Subcutaneous adipose tissue (tissue), 4 donors: ENCODE results near the gene SYTL1. TPM values are rescaled to one million over a fixed set of nuclear protein-coding genes. Genes with fewer than 3 reads are reported as not detected.

Source experiments
- total RNA-seq, 4 donors: library from RNA; depleted of rRNA; stranded (reverse); fragments of >200 nt; gene quantifications; one replicate each; pipeline ENCODE4 v1.1.0, GENCODE V29; 2016
- TF ChIP-seq, protein P1 (sequence below): fragments of 450-650 bp; IDR thresholded peaks from one replicate; pipeline ENCODE4 v1.5.1; 2016; ENCODE audit warnings: low read depth, mild to moderate bottlenecking, control low read depth, antibody characterized with exemption, moderate library complexity

Gene SYTL1
- total RNA-seq, 4 donors from 2014 or later, result 0.94 to 1.9 (median 1.1) TPM; not detected in 1

GRCh38 chr1:27394282-27394658, 52.4 kb downstream of the SYTL1 start:
- TF ChIP-seq, protein P1, sequence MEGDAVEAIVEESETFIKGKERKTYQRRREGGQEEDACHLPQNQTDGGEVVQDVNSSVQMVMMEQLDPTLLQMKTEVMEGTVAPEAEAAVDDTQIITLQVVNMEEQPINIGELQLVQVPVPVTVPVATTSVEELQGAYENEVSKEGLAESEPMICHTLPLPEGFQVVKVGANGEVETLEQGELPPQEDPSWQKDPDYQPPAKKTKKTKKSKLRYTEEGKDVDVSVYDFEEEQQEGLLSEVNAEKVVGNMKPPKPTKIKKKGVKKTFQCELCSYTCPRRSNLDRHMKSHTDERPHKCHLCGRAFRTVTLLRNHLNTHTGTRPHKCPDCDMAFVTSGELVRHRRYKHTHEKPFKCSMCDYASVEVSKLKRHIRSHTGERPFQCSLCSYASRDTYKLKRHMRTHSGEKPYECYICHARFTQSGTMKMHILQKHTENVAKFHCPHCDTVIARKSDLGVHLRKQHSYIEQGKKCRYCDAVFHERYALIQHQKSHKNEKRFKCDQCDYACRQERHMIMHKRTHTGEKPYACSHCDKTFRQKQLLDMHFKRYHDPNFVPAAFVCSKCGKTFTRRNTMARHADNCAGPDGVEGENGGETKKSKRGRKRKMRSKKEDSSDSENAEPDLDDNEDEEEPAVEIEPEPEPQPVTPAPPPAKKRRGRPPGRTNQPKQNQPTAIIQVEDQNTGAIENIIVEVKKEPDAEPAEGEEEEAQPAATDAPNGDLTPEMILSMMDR, result no peak

GRCh38 chr1:27394925-27395324, 53.1 kb downstream of the SYTL1 start:
- TF ChIP-seq, protein P1, result no peak

DNA sequence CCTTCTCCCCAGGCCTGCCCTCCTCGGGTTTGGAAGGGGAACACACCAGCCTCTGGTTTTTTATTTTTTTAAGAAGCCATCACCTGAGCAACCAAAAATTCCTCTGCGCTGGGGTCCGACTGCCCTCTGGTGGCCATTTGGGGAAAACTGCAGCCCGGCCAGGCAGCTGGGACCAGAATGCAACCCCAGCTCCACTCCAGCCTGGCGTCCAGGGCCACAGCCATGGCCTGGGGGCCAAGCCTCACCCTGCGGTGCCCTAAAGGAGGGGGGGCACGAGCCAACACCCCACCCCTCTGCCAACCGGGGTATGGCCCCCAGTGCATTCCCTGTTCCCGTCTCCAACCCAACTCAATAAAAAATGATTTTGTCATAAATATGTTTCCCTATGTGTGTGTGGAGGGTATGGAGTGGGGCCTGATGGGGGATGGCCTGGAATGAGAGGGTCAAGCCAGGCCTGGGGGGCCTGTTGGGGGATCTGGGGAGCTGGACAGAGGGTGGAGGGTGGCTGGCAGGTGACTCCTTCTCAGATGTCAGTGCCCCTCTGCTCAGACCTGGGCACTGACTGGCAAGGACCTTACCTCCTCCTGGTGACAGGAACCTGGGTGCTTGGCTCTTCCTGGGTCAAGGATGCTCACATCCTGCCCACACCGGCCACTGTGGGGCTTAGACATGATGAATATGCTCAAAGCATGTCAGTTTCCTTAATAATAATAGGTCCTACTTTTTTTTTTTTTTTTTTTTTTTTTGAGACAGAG, 53.8 kb downstream of the SYTL1 start:
- TF ChIP-seq, protein P1, result no peak

DNA sequence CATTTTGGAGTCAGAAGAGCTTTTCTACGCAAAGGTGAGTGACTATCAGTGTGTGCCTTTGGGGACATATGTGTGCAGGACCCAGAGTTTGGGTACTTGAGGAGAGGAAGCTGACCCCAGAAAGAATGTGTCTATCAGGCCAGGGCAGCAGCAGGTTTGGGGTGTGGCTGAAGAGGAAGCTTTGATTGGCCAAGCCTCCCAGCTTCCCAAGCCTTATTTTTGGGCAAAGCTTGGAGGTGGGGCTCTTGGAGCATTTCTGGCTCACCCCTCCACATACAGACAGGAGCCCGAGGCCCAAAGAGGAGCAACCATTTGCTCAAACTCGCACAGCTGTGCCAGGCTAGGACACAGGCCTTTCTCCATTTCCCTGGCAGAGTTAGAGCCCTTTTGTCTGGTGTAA, 55.3 kb downstream of the SYTL1 start:
- TF ChIP-seq, protein P1, result no peak

DNA sequence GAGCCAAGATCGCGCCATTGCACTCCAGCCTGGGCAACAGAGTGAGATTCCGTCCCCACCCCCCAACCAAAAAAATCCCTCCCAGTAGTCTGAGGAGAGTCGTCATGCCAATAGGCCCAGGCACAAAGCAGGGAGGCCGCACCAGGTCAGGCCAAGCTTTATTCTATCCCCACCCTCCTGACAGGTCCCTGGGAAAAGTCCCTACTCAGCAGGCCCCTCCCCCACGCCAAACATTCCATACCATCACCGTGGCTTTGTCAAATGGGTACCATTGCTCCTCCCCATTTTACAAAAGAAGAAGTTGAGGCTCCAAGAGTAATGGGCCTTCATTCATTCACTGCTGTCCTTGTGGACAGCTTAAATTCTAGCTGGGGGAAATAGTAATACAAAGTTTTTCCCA, 55.9 kb downstream of the SYTL1 start:
- TF ChIP-seq, protein P1, result no peak

DNA sequence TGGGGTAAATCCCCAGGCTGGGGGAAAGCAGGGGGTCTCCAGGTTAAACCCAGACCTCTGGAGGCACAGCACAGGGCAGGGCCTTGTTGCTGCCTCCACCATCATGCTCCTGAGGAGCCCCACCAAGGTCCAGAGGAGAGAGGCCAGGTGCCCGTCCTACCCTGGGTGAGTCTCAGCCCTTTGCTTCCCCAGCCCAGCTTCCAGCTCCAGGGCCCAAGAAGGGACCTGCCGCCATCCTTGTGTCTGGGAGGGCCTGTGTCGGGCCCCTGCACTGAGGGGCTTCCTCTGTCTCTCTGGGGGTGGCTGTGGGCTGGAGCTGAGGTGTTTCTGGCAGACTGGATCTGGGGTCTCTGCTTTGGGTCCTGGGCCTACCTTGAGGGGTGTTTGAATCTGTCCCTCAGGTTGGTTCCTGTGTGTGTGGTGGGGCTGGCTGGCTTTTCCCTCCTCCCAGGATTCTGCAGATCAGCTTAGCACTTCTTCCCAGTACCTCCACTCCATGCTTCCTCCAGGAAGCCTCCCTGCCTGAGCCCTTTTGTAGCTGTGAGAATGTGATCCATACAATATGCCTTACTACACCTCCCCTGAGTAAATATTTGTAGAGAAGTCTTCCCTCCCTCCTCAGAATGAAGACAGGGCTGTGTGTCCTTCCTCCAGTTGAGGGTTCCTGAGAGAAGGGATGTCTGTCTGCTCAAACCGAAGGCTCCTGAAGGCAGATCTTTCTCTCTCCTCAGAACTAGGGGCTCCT, 56.8 kb downstream of the SYTL1 start:
- TF ChIP-seq, protein P1, result no peak

DNA sequence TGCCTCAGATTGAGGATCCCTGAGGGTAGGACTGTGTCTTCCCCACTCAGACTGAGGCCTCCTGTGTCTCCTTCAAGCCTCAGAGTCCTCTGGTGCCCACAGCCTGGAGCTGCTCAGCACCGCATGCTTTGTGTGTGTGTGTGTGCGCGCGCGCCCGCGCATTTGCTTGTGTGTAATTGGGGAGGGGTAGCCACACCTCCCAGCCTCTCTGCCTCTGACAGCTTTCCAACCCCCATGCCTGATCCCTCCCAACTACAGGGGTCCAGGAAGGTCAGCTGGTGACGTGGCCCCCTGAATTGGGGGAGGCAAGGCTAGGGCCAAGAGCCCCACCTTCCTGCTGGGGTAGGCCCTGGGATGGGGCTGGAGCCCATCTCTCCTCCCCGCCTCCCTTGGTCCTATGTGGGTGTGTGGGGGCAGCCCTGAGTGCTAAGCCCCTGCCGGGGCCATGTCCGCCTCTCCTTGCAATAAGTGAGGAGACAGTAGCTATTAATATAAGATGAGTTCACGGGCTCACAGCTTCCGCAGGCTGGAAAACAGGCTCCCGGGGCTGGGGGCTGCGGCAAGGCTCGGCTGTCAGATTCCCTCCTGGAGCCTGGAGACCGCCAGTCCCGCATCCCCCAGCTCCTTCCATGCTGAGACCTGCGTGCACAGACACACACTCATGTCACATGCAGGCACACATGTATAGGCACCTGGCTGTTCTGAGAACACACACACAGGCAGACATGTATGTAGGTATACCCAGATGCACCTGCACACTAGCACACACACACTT, 57.6 kb downstream of the SYTL1 start:
- TF ChIP-seq, protein P1, result no peak
